Left colon (tissue), 2 donors: ENCODE measurements around the gene MEIS3. TPM values are rescaled to one million over a fixed set of nuclear protein-coding genes. Genes with fewer than 3 reads are reported as not detected.
"Not testable (repeated sequence)": the region's sequence is repeated elsewhere in the genome, so short reads cannot be mapped to it uniquely, and the experiment has no call there.

Source experiments
- ATAC-seq: fragments of 200-7000 bp; cut with Tn5 transposase; one replicate; pipeline ENCODE4 v1.9.1; 2020; ENCODE audit warnings: mild to moderate bottlenecking, moderate library complexity
- DNase-seq, 2 donors: peaks; one replicate each; pipeline ENCODE4 v3.0.0-alpha.2; 2020
- intact Hi-C, 2 donors: fragments of 100-400 bp; cut with DNase I in 1 of 2; cut with micrococcal nuclease in 1 of 2; formaldehyde crosslinking; loops; one replicate each; pipeline versions ENCODE4 v1.11.2 to v1.14.0; 2022; cut with DNase I, micrococcal nuclease
- total RNA-seq, 2 donors: library from RNA; stranded (reverse); fragmentation: NEBNext Ultra II Directional; extraction: Animal tissue kit (Norgen Biotek cat#: 25700); gene quantifications; one replicate each; pipeline ENCODE4 v1.2.1, GENCODE V29; 2021
- donor health status: DM: no; HTN: no; CAD: no.
- donor health status: DM: yes; HTN: yes; CAD: no.

The MEIS3 gene
- total RNA-seq, 2 donors from 2014 or later = 2.5 to 2.7 TPM

DNA sequence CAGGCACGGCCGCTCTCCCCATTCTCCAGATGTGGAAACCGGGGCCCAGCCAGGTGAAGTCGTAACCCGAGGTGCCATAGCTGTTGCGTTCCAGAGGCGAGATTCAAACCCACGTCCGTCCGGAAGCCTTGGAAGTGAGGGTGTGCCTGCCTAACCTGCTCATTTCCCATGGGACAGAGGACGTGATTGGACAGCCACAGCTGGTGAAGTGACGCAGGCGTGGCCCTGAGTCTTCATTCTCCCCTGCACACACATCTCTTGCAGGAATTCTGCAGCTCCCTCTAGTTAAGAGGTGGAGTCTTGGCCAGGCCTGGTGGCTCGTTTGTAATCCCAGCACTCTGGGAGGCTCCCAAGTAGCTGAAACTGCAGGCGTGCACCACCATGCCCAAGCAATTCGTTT, 16.8 kb downstream of the MEIS3 start:
- intact Hi-C loops = no loop called here
- no peak for DNase-seq
- ATAC-seq = no peak

GRCh38 chr19:47398707-47399597, 20.4 kb downstream of the MEIS3 start:
- intact Hi-C loops = loop anchor here in 1 of 2 donors (10.0 kb wide), 1 partner anchor 94 kb away; the partner anchor contains the start of gene C5AR1
- no peak for DNase-seq
- no peak for ATAC-seq

DNA sequence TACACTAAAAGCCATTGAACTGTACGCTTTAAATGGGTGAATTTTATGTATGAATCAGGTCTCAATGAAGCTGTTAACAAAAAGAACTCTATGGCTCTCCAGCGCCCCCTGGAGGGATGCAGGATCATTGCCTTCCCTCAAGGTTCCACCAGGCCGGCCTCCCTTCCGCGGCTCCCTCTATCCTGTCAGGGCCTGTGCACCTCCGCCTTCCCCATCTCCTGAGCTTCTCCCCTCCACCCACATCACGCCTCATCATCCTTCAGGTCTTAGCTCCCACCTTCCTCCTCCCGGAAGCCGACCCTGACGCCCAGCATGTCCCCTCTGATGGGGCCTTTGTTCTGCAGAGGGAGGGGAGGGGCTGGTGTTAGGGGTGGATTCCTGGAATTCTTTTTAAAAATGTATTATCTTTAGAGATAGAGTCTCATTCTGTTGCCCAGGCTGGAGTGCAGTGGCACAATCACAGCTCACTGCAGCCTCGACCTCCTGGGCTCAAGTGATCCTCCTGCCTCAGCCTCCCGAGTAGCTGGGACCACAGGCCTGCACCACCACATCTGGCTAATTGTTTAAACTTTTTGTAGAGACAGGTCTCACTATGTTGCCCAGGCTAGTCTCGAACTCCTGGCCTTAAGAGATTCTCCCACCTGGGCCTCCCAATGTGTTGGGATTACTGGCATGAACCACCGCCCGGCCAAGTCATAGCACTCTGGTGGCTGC, 27.7 kb downstream of the MEIS3 start:
- peak; percentile 43 to 76 for DNase-seq
- intact Hi-C loops = loop anchor here in 1 of 2 donors (10.0 kb wide), 1 partner anchor 87 kb away; the partner anchor contains the start of gene C5AR1
- peak; percentile 79 for ATAC-seq

DNA sequence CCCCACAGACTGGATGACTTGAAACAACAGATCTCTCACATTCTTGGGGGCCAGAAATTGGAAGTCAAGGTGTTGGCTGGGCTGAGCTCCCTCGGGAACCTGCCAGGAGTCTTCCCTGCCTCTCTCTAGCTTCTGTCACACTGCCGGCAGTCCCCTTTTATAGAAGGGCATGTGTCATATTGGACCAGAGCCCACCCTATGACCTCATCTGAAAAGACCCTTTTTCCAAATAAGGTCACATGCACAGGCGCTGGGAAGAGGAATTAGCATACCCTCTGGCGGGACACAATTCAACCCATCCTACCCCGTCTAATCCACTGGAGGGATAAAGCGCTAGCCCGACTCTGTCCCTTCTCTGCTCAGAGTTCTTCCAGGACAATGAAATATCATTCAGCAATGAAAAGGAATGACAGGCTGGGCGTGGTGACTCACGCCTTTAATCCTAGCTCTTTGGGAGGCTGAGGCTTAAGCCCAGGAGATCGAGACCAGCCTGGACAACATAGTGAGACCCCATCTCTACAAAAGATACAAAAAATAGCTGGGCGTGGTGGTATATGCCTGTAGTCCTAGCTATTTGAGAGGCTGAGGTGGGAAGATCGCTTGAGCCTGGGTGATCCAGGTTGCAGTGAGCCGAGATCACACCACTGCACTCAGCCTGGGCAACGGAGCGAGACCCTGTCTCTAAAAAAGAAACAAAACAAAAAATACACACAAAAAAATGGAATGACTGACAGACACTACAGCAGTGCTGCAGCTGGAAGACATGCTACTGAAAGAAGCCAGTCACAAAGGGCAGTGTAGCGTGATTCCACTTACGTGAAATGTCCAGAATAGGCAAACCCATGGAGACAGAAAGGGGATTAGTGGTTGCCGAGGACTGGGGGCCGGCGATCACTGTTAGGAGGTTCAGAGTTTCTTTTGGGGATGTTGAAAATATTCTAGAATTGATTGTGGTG, 28.5 kb downstream of the MEIS3 start:
- intact Hi-C loops = loop anchor here in 1 of 2 donors (10.0 kb wide), 1 partner anchor 86 kb away; the partner anchor contains the start of gene C5AR1
- no peak for DNase-seq
- ATAC-seq = no peak

DNA sequence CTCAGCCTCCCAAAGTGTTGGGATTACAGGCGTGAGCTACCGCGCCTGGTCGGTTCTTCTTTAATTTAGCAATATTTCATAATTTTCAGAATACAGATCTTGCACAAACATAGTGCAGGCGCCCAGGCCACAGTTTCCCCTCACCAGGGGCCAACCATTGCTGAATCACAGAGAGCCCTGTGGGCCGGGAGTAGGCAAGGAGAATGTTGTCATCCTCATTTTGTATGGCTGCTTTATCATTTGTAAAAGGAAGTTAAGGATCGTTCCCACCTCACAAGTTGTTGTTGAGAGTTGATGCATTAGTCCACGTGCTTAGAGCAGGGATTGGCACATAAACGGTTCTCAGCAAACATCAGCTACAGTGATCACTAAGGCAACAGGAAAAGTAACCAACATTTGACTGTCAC, 30.2 kb downstream of the MEIS3 start:
- intact Hi-C loops = no loop called here
- DNase-seq = no peak
- ATAC-seq = no peak

DNA sequence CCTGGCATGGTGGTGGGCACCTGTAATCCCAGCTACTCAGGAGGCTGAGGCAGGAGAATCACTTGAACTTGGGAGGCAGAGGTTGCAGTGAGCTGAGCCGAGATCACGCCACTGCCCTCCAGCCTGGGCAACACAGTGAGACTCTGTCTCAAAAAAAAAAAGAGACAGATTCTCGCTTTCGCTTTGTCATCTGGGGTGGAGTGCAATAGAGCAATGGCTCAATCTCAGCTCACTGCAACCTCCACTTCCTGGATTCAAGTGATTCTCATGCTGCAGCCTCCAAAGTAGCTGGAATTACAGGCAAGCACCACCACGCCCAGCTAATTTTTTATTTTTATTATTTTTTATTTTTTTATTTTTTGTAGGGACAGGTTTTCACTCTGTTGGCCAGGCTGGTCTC, 30.6 kb downstream of the MEIS3 start:
- DNase-seq, intact Hi-C loops: not testable (repeated sequence)
- peak; percentile 29 for ATAC-seq

GRCh38 chr19:47387623-47388022, 31.7 kb downstream of the MEIS3 start:
- DNase-seq, intact Hi-C loops, ATAC-seq: not testable (repeated sequence)

GRCh38 chr19:47386582-47386981, 32.7 kb downstream of the MEIS3 start:
- DNase-seq, ATAC-seq, intact Hi-C loops: not testable (repeated sequence)

GRCh38 chr19:47384533-47384932, 34.8 kb downstream of the MEIS3 start:
- intact Hi-C loops, DNase-seq, ATAC-seq: not testable (repeated sequence)

DNA sequence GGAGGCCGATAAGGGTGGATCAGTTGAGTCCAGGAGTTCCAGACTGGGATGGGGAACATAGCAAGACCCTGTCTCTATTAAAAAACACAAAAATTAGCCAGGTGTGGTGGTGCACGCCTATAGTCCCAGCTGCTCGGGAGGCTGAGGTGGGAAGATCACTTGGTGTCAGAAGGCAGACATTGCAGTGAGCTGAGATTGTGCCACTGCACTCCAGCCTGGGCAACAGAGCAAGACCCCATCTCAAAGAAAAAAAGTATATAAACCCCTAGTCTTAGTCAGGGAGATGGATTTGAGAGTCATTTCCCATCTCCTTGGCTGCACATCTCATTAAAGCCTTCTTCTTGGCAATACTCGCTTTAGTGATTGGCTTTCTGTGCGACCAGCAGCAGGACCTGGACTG, 35.4 kb downstream of the MEIS3 start:
- ATAC-seq, DNase-seq, intact Hi-C loops: not testable (repeated sequence)

- DNase-seq = peak in 1 of 2 donors; percentile 16
- ATAC-seq = peak; percentile 9
- intact Hi-C loops = no loop called here
Observed at GRCh38 chr19:47381653-47382279, 37.6 kb downstream of the MEIS3 start.

DNA sequence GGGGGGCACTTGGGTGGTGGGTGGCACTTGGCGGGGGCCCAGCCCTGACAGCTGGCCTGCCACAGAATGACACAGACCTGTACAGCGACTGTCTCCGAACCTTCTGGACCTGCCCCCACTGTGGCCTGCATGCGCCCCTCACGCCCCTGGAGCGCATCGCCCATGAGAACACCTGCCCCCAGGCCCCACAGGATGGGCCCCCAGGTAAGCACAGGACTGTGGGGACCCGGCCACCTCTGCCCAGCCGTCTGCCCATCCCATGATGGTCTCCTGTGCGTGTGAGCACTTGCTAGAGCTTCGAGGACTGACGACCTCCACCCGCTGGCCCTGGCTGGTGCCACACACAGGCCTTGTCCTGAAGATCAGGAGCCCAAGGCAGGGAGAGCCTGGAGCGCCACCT, 38.2 kb downstream of the MEIS3 start:
- DNase-seq (no peak), ATAC-seq (no peak)
- intact Hi-C loops = no loop called here

- no peak for DNase-seq
- intact Hi-C loops = no loop called here
- ATAC-seq = no peak
Observed at GRCh38 chr19:47380559-47380958, 38.8 kb downstream of the MEIS3 start.

GRCh38 chr19:47379381-47379938, 39.9 kb downstream of the MEIS3 start:
- DNase-seq (no peak), ATAC-seq (no peak)
- intact Hi-C loops = no loop called here

DNA sequence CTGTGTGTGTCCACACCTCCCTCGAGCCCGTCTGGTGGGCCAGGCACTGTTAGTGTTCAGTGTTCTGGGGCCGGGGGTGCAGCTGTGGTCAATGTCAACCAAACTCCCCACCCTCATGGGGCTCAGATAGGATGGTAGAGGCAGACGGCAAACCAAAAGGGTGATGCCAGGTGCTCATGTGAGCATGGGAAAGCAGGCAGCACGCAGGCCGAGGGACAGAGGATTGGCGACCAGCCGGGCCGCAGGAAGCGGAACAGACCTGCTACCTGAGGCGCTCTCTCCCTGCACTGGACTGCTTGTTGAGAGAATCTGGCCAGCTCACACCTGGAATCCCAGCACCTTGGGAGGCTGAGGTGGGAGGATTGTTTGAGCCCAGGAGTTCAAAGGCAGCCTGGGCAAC, 41.1 kb downstream of the MEIS3 start:
- intact Hi-C loops = no loop called here
- ATAC-seq (no peak), DNase-seq (no peak)

GRCh38 chr19:47377801-47378200, 41.5 kb downstream of the MEIS3 start:
- intact Hi-C loops = no loop called here
- no peak for DNase-seq
- no peak for ATAC-seq

GRCh38 chr19:47377208-47377701, 42.1 kb downstream of the MEIS3 start:
- ATAC-seq = no peak
- DNase-seq = no peak
- intact Hi-C loops = no loop called here
